HL-60 (cell line): ENCODE measurements around the gene APBA2.

Experiments used
- GABPA ChIP-seq: IDR thresholded peaks from 2 replicates; pipeline ENCODE4 v1.6.1; 2012; ENCODE audit warnings: low read depth
- POLR2AphosphoS5 ChIP-seq: IDR thresholded peaks from 2 replicates; pipeline ENCODE4 v1.6.1; 2012; ENCODE audit warnings: low read depth
- TF ChIP-seq, protein P1 (sequence below): IDR thresholded peaks from one replicate; pipeline ENCODE4 v1.5.1; 2011; ENCODE audit warnings: low read length, control low read depth, inconsistent platforms; ENCODE audit not compliant: insufficient read depth
- TF ChIP-seq, protein P2 (sequence below): IDR thresholded peaks from 2 replicates; pipeline ENCODE4 v1.6.1; 2012; ENCODE audit warnings: low read depth; ENCODE audit not compliant: insufficient replicate concordance

DNA sequence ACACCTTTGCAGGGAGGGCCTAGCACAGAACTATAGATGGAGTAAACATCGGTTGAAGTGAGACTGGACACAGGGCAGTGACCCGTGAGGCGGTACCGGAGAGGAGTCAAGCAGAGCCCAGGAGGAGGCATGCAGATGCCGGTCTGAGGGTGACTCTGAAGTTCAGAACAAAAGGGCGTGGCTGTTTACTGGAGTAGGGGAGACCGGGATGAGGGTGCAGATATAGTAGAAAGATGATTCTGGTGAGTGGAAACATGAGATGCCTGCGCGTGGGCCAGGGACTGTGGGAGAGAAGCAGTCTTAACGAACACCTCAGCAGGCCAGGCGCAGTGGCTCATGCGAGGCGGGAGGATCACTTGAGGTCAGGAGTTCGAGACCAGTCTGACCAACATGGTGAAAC is 270.7 kb downstream of the APBA2 start:
- TF ChIP-seq POLR2AphosphoS5 (no peak), GABPA (no peak)
- TF ChIP-seq, protein P1, sequence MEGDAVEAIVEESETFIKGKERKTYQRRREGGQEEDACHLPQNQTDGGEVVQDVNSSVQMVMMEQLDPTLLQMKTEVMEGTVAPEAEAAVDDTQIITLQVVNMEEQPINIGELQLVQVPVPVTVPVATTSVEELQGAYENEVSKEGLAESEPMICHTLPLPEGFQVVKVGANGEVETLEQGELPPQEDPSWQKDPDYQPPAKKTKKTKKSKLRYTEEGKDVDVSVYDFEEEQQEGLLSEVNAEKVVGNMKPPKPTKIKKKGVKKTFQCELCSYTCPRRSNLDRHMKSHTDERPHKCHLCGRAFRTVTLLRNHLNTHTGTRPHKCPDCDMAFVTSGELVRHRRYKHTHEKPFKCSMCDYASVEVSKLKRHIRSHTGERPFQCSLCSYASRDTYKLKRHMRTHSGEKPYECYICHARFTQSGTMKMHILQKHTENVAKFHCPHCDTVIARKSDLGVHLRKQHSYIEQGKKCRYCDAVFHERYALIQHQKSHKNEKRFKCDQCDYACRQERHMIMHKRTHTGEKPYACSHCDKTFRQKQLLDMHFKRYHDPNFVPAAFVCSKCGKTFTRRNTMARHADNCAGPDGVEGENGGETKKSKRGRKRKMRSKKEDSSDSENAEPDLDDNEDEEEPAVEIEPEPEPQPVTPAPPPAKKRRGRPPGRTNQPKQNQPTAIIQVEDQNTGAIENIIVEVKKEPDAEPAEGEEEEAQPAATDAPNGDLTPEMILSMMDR: no peak
- TF ChIP-seq, protein P2, sequence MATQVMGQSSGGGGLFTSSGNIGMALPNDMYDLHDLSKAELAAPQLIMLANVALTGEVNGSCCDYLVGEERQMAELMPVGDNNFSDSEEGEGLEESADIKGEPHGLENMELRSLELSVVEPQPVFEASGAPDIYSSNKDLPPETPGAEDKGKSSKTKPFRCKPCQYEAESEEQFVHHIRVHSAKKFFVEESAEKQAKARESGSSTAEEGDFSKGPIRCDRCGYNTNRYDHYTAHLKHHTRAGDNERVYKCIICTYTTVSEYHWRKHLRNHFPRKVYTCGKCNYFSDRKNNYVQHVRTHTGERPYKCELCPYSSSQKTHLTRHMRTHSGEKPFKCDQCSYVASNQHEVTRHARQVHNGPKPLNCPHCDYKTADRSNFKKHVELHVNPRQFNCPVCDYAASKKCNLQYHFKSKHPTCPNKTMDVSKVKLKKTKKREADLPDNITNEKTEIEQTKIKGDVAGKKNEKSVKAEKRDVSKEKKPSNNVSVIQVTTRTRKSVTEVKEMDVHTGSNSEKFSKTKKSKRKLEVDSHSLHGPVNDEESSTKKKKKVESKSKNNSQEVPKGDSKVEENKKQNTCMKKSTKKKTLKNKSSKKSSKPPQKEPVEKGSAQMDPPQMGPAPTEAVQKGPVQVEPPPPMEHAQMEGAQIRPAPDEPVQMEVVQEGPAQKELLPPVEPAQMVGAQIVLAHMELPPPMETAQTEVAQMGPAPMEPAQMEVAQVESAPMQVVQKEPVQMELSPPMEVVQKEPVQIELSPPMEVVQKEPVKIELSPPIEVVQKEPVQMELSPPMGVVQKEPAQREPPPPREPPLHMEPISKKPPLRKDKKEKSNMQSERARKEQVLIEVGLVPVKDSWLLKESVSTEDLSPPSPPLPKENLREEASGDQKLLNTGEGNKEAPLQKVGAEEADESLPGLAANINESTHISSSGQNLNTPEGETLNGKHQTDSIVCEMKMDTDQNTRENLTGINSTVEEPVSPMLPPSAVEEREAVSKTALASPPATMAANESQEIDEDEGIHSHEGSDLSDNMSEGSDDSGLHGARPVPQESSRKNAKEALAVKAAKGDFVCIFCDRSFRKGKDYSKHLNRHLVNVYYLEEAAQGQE: no peak
